HG03039 (cell line): Measurements from ENCODE around the gene FLRT2.

Experiments used
- ATAC-seq: cut with Tn5 transposase; IDR thresholded peaks from one replicate; pipeline ENCODE4 v1.9.1; 2021; ENCODE audit warnings: mild to moderate bottlenecking, moderate library complexity; ENCODE audit not compliant: unreplicated experiment

Gene FLRT2

DNA sequence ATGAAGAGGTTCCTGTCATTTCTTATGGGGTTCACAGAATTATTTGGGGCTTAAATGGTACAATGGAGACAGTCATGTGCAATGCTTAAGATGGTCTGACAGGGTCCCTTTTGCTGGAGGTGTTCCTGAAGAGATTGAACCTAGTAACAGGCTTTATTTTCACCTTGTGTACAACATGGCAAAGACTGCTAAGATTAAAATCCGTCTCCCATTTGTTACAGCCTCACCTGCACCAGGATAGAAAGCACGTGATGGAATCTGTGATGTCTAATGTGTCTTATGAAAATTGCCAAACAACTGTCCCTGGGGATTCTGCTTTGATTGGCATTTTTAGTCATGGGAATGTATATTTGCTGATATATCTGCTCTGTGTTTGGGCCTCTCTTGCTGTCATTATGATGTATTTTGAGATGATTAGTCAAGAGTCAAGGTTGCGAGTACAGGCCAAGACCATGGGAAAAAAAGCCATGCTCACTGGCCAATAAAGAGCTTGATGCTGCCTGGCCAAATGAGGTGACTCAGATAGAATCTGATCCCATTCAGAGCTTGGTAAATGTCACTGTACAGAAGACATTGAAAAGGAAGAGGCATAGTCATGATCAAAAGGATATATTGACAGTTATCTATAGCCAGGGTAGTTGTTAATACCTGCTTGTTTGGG is 96.1 kb downstream of the FLRT2 start:
- ATAC-seq = no peak

DNA sequence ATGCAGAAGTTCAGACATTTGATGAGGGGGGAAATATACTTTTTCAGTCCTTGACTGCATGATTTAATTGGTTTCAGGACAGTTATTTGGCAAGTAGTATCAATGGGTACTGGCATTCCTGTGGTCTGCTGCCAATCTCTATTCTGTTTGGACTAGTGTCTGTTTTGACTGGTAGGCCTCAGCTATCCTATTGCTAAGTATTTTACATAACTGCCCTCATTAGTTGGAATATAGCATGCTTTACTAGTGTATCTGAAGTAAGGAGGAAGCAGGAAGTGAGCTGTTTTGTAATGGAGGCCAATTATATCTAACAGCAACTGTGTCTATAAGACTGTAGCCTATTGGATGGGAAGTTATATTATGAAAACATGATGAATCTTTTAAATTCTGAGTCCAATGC is 104.3 kb downstream of the FLRT2 start:
- ATAC-seq = no peak

DNA sequence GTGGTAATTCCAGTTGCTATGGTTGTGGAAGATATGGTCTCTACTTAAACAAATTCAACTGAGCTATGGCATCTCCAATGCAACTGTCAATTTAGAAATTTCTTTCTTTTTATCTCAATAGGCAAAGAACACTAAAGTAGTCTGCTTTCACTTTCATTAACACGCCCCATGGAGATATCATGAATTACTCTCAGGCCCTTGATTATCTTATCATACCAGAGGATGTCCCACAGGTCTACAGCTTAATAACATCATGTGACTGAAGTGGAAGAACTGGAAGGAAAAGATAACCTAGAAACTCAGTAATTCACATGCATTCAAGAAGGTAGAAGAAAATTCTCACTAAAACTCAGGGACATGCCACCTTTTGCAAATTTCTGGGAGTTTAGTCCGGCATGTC is 114.3 kb downstream of the FLRT2 start:
- no peak for ATAC-seq

DNA sequence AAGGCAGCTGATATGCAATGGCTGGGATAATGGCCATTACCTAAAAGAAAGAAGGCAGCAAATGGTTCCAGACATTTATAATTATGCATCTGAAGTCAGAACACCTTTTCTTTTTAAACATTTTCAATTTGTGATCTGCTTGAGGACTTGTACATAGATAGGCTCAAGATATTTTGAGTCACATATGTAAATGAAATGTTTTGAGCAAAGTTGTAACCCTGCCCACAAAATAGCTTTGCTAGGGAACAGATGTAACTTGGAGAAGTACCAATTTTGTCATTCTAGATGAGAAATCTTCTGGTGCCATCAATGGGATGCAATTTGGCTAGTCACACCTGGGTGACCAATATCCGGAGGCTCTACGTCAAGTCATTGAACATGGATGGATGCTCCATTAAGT is 123.1 kb downstream of the FLRT2 start:
- no peak for ATAC-seq

DNA sequence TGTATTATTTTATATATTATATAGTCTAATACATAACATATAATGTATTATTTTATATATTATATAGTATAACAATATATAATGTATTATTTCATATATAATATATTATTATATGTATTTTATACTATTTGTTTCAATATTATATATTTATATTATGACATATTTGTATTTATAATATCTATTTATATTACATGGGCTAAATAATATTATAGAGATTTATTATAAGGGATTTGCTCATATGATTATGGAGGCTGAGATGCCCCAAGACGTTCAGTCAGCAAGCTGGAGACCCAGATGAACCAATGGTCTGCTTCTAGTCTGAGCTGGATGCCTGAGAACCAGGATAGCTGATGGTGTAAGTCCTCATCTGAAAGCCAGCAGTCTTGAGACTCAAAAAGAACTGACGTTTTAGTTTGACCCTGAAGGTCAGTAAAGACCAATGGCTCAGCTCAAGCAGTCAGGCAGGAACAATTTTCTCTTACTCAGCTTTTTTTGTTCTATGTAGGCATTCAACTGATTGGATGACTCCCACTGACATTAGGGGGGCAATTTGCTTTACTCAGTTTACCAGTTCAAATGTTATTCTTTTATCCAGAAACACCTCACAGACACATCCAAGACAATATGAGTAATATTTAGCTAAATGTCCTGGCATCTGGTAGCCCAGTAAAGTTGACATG is 130.4 kb downstream of the FLRT2 start:
- ATAC-seq = no peak

DNA sequence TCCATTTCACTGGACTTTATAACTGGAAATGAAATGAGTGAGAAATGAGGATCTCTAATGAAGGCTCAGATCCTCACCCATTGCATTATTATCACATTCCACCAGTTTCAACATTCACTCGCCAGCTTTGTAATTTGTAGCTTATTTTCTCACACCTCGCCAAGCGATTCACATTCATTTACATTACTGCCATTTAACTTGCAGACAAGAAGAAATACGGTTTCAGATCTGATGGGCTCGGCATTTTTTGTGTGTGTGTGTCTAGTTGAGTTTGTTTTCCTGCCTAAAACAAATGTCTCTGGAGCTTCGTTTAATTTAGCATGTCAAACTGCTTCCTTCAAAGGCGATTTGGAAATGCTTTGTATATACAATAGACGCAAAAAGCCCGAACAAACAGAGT is 132.2 kb downstream of the FLRT2 start:
- ATAC-seq = no peak

DNA sequence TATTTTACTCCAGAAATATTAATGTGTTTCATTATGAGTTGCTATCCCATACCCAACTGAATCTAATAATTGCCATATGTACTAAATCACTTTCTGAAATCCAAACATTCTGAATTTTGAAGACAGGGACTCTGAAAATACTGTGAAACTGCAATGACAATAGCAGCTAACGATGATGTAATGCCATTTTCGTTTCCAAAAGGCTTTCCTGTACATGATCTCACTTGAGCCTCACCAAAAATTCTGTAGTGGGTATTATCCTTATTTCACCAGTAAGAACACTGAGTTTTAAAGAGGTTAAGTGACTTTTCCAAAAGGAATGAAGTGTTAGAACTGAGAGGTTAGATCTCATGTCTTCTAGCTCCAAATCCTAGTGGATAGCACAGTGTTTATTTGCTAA is 133.3 kb downstream of the FLRT2 start:
- no peak for ATAC-seq

DNA sequence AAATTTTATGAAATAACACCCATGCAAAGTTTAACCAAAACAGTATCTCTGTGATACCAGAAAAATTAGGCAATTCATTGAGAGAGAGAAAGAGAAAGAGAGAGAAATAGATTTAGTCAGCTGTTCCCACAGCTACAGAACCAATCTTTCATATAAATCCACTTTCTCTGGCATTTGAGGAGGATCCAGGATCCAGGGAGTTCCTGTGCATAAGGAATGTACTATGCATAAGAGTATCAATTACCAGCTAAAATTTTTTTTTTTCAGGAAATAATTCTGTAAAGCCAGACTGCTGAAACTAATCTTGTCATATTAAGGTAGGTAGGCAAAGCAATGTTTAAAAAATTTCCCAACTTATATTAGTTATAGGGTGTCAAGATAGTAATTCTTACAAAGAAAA is 133.7 kb downstream of the FLRT2 start:
- ATAC-seq = no peak

DNA sequence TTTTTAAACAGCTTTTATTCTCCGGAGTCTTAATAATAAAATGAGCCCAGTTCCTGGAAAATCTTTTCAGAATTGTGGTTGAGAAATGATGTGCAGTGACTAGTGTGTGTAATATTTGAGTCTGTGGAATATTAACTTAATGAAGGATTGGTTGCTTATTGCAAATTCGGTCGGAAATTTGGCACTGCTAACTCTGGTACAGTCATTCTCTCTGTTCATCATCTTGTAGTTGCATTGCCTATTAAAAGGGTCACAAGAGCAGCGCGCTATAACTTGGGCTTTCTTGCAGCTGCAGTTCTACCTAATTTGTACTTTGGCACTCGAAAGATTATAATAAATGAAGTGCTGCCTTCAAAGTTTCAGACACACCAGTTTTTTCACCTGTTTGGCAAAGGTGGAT is 146.0 kb downstream of the FLRT2 start:
- ATAC-seq = no peak

DNA sequence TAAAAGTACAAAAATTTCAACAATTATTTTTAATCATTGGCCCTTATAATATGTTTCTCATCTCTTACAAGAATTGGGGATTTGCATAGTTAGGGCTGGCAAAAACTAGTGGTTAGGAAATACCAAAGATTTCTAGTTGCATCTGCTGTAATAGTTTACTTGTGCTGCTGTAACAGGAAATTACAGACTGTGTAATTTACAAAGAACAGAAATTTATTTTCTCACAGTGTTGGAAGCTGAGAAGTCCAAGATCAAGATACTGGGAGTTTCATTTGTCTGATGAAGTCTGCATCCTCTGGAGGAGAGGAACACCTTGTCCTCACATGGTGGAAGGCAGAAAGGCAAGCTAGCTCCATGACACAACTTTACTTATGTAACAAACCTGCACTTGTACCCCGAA is 157.0 kb downstream of the FLRT2 start:
- no peak for ATAC-seq

DNA sequence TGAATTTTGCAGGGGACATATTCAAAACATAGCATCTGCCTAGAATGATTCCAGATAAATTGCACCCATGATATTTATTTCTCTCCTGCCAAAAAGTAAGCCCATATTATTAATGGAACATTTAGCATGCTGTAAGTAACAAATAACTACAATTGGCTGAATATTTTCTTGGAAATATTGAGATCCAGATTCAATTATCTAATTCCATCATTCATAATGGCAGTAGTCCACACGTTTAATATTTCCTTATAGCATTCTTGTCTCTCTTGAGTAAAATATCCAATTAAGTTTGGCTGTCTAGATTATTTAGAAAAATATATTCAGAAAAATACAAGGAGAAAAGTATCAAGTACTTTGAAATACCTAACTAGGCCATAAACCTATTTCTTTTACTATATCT is 157.5 kb downstream of the FLRT2 start:
- no peak for ATAC-seq

DNA sequence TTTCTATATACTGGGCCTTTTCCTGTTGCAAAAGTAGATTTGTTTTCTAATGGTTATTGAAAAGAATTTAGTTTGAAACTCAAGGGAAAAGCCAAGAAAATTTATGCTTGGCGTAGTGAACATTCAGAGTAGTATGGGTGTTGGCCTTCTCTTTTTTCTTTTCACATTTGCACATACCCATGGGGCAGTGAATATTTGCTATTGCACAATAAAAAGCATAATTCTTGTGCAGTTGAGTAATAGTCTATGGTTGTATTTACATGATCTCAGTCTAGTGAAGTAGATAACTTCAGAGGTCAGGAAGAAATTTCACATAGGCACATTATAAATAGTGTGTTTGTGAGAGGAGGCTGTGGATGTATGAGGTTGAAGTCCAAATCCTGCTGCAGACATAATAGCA is 158.1 kb downstream of the FLRT2 start:
- ATAC-seq = no peak

DNA sequence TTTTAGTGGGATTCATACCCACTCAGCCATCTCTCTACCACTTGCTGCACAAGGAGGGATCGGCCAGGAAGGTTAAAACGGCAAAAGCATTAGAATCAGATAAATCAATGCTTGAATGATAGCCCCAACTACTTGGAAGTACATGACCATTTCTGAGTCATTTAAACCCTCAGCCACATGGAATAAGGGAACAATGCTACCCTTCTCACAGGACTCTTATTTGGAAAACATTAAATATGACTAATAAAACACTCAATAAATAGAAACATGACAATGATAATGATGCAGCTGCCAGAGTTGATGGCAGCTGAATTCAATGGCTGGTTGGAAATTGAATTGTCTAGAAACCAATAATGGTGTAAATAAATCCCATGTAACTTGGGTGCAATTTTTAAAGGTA is 165.4 kb downstream of the FLRT2 start:
- ATAC-seq = no peak

DNA sequence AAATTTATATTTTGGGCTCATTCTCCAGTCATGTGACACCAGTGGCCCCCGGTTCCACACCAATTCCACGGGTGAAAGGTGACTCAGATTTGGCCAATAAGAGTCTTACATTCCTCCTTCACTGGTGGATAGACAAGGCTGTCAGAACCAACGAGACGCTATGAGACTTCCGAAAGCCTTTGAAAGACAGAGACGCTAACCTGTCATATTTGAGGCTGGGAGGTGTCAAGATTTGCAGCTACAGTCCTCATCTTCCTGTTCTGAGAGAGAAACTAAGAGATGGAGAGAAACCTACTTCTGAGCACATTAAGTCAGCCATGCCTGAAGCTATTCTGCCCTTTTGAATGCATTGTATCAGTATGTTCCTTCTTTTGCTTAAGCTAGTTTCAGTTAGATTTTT is 171.2 kb downstream of the FLRT2 start:
- no peak for ATAC-seq

DNA sequence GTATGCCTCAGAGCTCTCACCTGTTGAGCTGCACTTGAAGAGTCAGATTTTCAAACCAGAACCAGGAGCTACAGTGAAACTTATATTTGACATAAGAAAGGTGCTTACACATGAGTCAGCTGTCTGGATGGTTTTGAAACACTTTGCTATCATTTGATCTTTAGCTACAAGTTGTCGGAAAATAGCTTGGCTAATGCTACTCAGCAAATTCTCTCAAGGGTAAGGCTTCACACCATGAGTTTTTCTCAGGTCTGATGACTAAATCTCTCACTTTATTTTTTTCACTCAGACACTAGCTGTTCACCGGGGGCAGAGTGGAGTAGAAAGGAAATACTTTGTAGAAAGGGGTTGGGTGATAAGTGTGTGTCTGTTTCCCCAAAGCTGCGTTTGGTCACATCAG is 171.8 kb downstream of the FLRT2 start:
- no peak for ATAC-seq

DNA sequence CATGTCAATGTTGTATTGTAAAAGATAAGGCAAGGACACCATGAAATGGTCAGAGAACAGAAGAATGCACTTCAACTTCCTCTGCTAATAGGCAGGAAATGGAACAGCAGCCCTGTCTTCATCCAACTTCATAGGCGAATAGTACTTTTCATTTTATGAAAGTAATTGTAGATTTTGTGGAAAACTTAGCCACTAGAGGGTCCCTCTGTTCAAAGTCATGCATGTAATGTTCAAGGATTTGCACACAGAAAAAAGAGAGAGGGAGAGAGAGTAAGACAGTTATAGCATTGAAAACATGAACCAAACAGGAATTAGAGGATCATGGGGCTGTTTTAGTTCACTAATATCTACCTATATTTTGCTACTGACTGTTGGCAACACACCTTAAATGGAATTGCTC is 172.2 kb downstream of the FLRT2 start:
- ATAC-seq = no peak

DNA sequence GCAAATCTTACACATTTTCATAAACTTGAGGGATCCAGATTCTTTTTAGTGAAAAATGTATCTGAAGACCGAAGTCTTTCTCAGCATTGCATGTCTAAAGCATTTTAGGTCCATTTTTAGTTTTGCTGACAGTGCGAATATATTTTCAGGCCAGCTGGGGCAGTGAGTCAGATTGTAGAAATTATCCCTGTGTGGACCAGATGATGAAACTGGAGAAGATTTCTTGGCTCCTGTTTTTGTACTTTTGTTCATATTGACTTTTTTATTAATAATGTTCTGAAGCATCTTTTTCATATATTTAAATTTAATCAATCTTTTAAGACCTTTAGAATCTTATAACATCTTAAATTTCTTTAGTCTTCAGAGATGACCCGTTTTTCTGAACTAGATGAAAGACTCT is 173.1 kb downstream of the FLRT2 start:
- no peak for ATAC-seq
